Jurkat, Clone E6-1 (cell line): ENCODE measurements around the gene PGC.

Source experiments
- DNase-seq: peaks from one replicate; pipeline ENCODE4 v3.0.0-alpha.2; 2011; ENCODE audit warnings: low read depth, low spot score
- H3K4me3 ChIP-seq: 2 replicates; pipeline ENCODE4 v1.5.1; 2011; ENCODE audit warnings: mild to moderate bottlenecking, low read length, control low read depth, moderate library complexity

The PGC gene

GRCh38 chr6:41705996-41706835 is 41.0 kb downstream of the PGC start:
- DNase-seq = no peak
- no peak overlapping the region; the same call in 1 of the 2 replicates for H3K4me3 ChIP-seq

DNA sequence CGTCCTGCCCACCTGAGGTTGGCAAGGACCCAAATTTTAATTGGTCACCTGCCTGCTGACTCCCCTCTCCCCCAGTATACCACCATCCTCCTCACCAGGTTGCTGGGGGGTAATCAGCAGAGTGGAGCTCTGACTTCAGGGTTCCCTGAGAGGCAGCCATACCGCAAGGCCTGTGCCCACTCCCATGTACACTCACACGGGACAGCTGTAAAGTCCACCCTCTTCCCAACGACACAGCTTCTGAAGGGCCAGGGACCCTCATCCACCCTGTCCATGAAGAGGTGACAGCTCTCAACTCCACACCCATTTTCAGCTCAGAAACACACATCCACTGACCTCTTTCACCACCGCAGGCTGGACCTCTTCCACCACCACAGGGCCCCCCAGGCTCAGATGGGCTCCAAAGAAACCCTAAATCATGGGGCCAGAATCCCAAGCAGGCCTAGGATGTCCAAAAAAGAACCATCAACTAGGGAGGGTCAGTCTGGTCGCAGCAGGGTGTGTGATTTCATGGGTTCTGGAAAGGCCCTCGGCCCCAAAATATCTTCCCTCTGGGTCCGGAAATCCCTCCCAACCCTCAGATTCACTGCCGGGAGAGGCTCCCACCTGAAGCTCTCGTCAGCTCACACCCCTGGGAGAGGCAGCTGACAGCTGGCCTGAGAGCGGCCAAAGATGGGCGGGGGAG is 41.7 kb downstream of the PGC start:
- no peak for DNase-seq
- no peak overlapping the region for H3K4me3 ChIP-seq

DNA sequence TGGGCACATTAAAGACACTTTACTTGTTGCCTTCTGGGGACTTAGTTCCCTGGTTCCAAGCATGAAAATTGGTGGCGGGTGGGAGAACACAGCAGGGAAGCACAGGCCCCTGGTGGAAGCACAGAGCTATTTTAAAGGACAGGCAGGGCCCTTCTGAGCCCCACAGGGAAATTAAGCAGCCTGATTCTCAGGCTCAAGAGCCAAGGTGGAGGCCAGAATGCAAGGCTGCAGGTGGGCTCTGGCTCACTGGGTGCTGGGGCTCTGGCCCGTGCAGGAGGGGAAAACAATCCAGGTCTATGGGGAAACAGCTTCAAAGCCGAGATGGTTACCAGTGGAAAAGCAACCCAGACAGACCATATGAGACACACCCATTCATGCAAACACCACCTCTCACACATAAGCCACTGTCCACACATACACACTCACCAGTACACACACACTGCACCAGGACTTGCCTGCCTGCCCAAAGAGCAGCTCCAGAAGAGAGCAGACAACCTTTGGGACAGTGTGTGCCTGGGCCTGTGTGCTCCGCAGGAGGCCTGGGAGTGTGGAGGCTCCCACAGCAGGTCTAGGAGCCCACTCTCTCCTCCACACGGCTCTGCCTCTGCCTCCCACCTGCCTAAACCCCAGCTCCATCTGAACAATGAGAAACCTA is 42.4 kb downstream of the PGC start:
- DNase-seq = no peak

GRCh38 chr6:41704028-41704427 is 43.2 kb downstream of the PGC start:
- H3K4me3 ChIP-seq = no peak overlapping the region
- DNase-seq = no peak

More for the DNA sequence above, 42.4 kb downstream of the PGC start:
- no peak overlapping the region for H3K4me3 ChIP-seq

DNA sequence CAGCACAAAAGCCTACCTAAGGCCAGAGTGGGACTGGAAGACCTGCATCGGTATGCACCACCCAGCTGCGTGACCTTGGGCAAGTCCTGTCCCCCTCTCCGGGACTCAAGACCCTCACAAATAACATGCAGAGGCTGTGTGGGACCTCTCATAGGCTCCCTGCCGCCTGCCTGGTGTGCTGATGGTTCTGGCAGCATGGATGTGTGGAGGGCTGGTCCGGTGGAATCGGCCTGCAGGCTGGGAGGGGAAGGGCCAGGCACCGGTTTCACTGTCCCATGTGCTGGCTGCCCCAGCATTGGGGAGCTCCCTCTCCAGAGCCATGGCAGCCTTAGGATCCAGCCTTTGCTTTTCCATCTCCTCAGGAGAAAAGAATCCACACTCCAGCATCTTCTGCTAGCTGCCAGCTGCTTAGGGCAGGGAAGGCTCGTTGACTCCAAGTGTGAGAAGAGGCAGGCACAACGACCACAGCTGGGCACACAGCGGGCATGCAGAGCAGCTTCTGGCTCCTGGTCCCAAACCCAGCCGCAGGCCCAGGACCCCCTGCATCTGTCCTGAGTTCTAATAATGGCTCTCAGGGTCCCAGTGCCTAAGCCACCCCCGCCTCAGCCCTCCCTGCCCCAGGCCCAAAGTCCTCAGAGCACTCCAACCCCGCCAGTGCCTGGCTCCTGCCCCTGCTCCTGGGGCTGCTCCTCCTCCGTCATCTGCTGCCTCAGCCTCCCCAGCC is 44.3 kb downstream of the PGC start:
- DNase-seq = no peak
- no peak overlapping the region for H3K4me3 ChIP-seq

DNA sequence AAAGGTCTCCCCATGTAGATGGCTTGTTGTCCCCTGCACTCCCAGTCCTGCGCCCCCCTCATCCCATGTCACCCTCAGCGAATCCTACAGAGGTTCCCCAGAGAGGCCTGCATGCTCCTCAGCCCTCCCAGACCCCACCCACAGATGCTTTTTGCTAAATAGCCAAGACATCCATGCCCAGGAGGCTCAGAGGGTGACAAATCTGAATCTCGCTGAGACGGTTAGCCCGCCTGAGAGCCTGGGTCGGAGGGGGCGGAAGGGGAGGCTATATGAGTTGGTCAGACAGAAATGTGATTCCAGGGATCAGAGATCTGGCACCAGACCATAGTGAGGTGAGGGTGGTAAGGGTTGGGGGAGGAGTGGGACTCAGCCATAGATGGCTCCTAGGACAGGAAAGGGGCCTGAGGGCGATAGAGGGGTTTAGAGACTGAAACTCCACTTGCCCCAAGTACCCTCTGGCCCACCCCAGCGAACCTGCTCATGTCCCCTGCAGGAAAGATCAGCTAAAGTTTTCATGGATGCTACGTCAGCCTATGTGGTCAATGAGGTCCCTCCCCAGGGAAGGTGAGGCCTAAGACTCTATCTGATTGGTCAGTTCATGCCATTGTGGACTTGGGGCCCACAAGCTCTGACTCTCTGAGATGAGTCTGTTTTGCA is 45.0 kb downstream of the PGC start:
- H3K4me3 ChIP-seq = no peak overlapping the region
- DNase-seq = no peak

GRCh38 chr6:41700463-41701347 is 46.5 kb downstream of the PGC start:
- no peak overlapping the region for H3K4me3 ChIP-seq
- DNase-seq = no peak

DNA sequence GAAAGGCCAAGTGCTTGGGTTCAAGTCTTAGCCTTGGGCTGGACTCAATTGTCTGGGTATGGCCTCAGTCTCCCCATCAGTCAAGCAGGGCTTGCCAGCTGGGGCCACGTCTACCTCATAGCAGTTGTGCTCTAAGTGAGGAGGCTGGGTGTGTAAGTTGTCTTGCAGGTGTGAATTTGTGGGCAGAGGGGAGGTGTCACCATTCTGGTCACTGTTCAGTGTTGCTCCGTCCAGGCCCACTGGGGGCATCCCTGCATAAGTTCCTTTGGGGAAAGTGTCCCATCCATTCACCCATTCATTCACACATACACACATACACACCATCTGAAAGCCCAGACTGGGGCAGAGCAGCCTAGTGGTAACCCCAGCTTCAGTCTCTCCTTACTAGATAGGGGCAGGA is 48.1 kb downstream of the PGC start:
- H3K4me3 ChIP-seq = no peak overlapping the region
- no peak for DNase-seq

DNA sequence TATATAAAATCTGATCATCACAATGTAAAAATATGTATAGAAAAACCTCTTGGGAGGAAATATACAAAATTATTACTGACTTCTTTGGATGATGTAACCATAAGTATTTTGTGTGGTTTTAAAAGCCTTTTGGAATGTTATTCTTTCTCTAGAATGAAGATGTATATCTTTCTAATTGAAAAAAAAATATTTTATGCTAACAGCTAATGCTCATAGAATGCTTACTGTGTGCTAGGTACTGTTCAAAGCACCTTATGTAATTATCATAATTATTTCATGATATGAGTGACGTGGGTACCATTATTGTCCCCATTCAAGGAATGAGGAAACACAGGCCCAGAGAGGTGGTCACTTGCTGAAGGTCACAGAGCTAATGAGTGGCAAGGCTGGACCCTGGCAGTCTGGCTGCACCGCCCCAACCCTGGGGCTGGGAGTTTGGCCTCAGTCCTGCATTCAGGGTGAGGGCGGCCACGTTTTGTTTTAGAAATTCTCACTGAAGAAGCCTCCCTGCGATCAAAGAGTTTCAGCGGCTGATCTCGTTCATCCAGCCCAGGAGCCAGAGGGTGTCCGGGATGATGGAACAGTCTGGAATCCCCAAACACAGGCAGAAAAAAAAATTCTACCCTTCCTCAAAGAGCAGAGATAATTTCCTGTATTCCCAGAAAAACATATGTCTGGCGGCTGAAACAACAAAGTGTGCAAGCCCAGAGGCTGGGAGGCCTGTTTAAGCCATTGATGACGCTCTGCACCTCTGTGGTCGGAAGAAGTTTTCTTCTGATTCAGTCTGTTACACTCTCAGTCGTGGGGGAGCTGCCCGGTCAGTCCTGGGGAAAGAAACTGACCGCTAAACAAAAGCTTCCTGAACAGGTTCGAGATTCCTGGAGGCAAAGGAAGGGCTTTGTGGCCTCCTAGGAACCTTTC is 49.1 kb downstream of the PGC start:
- DNase-seq = no peak
- no peak overlapping the region for H3K4me3 ChIP-seq

GRCh38 chr6:41696788-41697187 is 50.4 kb downstream of the PGC start:
- DNase-seq = no peak
- no peak overlapping the region for H3K4me3 ChIP-seq

GRCh38 chr6:41695825-41696224 is 51.4 kb downstream of the PGC start:
- DNase-seq = no peak
- no peak overlapping the region for H3K4me3 ChIP-seq

DNA sequence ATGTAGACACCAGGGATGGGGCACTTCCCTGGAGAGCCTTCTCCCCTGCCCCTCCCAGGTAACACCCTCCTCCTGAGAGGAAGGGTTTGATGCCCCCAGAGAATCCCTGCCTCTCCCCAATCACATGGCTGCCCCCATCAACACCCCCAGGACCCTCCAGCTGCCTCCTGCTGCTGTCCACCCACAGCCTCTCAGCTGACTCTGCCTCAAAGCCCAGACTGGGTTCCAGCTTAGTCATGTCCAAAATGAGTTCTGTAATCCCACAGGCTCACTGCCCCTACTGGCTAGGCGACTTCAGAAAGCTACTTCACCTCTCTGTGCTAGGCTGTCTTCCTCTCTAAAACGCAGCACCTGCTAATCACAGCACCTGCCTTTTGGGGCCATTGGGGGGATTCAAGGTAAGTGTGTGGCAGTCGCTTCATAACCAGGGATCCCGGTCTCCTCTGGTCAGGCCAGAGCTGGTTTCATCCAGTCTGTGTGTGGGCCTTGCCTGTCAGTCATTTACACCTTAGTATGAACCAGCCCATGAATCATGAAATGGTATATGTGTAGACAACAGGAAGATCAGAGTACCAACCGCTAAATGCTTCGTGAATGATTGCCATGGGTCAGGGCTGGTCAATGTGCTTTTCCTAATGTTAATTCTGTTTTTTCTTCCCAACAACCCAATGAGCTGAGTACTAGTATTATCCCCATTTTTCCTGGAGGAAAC is 52.2 kb downstream of the PGC start:
- no peak overlapping the region for H3K4me3 ChIP-seq
- no peak for DNase-seq

DNA sequence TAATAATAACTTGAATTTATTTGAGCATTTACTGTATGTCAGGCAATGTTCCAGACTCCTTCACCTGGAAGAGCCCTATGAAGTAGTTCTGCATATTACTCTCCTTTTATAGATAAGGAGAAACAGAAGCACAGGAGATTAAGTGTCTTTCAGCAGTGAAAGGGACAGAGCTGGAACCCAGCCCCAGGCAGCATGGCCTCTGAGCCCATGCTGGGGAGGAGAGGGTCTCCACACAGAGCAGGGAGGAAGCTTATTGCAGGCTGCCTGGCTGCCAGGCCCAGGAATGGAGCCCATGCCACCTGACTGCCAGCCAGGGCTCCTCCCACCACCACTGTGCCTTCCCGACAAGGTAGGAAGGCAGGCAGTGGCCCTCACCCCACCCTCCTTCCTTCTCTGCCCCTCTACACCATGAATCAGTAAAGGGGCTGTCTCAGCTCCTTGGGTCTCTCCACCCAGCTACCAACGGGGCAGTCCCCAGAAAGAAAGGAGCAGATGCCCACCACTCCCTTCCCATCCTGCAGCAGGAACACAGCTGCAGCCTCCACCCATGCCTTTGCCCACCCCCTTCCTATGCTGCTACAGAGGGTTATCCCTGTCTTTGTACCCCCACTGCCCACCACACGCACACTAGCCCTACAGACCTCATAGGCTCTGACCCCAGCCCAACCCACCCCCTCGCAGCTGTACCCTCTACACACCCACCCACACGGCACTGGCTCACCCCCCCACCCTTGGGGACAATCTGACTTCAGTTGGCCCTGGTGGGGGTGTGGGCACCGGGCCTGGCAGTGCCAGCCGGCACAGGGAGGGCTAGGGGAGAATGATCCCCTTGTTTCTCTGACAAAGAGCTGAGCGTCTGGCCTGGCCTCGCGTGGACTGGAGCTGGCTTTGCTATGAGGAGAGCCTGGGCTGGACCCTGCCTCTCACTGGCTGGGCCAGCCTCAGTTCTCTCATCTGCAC is 53.6 kb downstream of the PGC start:
- H3K4me3 ChIP-seq = no peak overlapping the region
- DNase-seq = no peak

DNA sequence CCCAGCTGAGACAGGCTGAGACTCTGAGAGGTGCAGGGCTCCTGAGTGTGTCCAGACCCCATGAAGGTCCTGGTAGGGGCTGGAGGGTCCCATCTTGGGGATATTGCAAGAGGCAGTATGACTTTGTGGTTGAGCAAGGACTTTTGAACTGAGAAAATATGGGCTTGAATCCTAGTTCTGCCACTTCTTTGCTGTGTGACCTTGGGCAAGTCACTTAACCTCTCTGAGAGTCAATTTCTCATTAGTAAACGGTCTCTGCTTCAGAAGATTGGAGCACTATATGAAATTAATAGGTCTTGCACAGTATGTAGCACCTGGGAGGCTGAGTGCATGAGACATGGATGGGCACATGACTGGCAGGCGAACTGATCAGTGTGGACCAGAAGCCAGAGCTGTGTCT is 54.5 kb downstream of the PGC start:
- no peak overlapping the region for H3K4me3 ChIP-seq
- no peak for DNase-seq

DNA sequence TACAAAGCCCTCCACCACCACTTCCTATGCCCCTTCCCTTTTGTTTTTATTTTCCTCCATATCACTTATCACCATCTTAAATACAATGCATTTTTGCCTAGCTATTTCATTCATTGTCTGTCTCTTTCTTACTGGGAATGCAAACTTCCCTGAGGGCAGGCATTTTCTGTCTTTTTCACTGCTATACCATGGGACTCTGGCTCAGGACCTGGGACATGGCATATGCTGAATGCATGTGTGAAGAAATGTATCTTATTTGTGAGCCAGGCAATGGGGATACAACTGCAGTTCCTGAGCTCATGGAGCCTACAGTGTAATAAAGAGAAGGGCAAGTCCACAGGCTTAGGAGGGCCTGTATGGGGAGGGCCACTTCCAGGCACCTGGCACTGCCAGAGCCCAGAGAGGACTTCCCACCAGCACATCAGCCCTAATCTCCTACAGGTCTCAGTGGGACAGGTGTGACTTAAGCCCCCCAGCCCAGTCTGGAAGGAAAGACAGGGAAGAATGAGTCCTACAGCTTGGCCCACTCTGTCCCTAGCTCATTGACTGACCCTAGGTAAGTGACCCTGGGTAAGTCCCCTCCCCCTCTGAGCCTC is 55.0 kb downstream of the PGC start:
- no peak for DNase-seq
- no peak overlapping the region for H3K4me3 ChIP-seq
